AG09319 (cell line): ENCODE data around the gene KCNF1.

Experiments used
- DNase-seq: peaks from one replicate; pipeline ENCODE4 v3.0.0-alpha.2; 2010; ENCODE audit warnings: low read depth; ENCODE audit errors: extremely low read depth
- CTCF ChIP-seq: IDR thresholded peaks from 2 replicates; pipeline ENCODE4 v1.5.1; 2011; ENCODE audit warnings: low read depth, mild to moderate bottlenecking, inconsistent platforms, low read length, moderate library complexity

Gene KCNF1

DNA sequence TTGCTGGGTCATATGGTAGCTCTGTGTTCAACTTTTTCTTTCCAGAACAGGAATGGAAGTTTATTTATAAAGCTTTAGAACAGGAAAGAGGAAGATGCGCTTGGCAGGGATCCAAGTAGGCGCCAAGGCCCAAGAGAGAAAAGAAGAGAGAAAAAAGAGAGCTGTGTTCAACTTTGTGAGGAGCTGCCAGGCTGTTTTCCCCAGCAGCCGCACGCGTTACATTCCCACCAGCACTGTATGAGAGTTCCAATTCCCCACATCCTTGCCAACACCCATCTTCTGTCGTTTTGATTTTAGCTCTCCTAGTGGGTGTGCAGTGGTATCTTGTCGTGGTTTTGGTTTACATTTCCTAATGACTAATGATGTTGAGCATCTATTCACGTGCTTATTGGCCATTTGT, 51.4 kb downstream of the KCNF1 start:
- no peak for TF ChIP-seq CTCF

More for the DNA sequence above, 51.4 kb downstream of the KCNF1 start:
- DNase-seq: no peak
